Hindlimb muscle (tissue), 1 donor: ENCODE measurements around the gene CFAP161. TPM values are rescaled to one million over a fixed set of nuclear protein-coding genes. Genes with fewer than 3 reads are reported as not detected.
"Not testable (repeated sequence)": the region's sequence is repeated elsewhere in the genome, so short reads cannot be mapped to it uniquely, and the experiment has no call there.

Experiments
- DNase-seq: peaks from one replicate; pipeline ENCODE4 v3.0.0-alpha.2; 2013
- polyA plus RNA-seq: library from polyadenylated mRNA; unstranded; fragments of 120-200 nt; gene quantifications from one replicate; pipeline ENCODE4 v1.2.1, GENCODE V29; 2013; ENCODE audit not compliant: insufficient read length

The CFAP161 gene
- polyA plus RNA-seq, 1 donor = 0.32 TPM

DNA sequence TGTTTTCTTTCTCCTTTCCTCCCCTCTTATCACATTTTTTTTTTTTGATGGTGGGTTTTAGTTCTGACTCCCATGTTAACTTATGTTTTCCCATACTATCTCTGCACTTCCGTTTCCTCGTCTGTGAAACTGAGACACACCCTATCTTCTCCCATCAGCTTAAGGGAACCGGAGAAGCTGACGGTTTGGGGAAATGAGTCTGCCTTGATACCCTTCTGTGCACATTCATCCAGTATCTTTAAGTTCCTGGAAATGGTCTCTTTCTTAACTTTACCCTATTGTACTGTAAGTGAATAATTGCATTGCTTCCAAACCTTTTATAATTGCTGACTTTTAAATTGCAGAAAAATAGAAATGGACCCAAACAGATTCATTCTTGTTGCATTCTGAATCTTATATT, 26.2 kb upstream of the CFAP161 start:
- no peak for DNase-seq

DNA sequence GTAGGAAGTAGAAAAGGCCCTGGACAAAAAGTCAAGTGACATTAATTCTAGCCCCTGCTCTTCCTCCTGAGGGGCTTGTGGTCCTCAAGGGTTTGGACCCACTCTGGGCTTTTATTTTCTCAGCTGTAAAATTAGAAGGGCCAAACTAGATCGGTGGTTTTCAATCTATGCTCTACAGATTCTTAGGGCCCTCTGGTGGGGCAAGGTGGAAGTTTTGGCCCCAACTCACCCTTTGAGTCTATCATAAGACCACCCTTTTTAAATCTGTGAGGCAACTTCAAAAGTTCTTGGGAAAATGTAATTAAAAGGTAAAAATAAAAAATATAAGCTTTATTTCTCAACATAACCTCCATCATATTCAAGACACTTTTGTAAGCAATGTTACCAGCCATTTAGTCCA, 25.6 kb upstream of the CFAP161 start:
- DNase-seq = no peak

- DNase-seq = no peak
Measured at GRCh38 chr15:81111018-81111417, 23.1 kb upstream of the CFAP161 start.

DNA sequence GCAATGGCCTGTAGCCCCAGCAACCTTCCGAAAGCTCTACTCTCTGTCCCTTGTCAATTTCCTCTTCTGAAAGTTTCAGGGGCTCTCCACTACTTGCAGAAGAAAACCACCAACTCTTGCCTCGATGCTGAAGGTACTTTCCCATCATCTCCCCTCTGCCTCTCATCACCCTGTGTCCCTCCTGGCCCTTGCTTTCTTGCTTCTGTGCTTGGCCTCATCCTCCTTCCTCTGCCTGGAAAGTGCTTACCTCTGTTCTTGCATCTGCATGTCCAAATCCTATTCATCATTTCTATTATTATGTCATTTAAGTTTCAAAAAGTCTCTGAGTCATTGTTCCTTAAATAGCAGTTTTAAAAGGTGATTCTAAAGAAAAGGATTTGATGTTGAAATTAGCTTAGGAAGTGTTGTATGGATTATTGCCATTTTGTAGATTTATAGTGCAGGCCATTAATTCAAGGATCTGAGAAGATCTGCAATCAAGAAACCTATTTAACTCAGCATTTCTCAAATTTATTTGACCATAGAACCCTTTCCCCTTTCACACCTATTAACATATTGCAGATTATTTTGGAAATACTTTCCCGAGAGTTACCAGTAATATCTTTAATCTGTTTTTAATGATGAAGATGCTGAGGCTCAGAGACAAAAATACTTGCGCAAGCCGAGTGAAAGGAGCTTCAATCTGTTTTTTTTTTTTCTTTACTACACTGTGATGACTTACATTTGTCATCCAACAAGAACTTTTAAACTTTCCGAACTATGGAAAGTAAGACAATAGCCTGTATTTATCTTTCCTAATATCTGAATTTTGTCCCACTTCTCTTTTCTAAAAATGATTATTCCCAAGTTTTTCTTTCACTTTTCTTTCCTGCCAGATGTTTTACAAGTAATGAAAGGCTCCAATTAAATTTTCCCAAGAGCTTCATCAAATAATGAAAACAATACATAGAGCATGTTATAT, 22.3 kb upstream of the CFAP161 start:
- DNase-seq = no peak

DNA sequence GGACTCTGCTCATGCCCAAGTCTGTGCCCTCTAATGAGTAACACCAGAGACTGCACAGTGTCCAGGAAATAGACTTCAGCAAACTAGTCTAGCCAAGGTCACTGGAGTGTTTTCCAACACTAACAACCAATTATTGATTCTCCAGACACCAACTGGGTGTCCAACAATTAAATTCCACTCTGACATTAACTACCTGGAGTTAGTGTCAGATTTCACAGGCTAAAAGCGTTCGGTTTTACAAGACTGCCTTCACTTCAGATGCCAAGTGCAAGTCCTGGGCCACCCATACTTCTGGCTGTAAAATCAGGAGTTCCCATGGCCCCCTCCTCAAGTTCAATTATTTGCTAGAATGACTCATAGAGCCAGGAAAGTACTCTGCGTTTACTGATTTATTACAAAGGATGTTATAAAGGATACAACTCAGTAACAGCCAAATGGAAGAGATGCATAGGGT, 20.8 kb upstream of the CFAP161 start:
- no peak for DNase-seq

- DNase-seq = no peak
Measured at GRCh38 chr15:81113861-81114291, 20.2 kb upstream of the CFAP161 start.

DNA sequence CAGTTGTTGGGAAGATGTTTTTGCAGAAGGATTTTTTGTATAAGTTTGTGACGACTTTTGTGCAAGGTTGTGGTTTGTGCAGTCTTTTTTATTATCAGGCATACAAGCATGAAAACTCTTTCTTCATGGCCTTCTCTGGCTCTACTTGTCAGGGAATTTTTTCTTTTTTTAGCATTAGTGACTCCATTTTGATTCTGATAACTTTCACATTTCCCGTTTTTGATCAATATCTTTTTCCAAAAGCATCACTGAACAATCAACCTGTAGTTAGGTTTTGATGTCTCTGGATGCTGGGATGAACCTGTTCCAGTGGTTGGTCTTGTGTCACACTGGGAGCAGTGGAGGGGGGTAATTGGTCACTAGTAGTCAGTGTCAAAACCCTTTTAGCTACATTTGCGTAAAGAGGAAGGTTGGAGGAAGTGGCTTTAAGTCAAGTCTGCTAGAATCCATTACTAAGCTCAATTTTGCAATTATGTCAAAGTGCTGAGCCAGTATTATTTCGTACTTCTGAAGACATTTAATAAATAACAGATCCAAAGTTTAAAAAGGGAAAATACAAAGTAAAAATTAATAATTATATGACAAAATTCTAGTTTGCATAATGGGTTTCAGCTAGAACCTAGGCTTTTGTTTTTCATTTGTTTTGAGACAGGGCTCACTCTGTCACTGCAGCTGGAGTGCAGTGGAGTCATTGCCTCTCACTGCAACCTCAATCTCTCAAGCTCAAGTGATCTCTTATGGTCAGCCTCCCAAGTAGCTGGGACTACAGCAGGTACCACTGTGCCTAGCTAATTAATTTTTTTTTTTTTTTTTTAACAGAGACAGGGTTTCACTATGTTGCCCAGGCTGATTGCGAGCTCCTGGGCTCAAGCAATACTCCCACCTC, 18.8 kb upstream of the CFAP161 start:
- no peak for DNase-seq

- DNase-seq = no peak
Measured at GRCh38 chr15:81117136-81117535, 16.9 kb upstream of the CFAP161 start.

GRCh38 chr15:81117581-81117980, 16.5 kb upstream of the CFAP161 start:
- no peak for DNase-seq

DNA sequence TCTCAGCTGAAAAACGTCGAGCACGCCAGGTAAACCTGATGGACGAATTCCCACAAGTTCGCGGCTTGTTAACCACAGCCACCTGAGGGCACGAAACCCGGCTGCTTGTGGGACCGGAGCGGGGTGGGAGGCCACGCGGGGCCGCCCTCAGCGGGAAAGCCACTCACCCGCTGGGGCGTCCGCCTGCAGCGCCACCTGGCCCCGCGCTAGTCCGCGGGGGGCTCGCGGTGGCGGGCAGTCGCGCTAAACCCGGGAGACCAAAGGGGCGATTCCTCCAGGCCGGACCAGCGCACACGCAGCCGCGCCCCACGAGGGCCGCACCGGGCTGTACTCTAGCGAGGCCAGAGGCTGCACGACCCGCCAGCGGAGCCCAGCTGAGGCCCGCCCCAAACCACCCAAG, 15.7 kb upstream of the CFAP161 start:
- DNase-seq = no peak

- DNase-seq = no peak
Measured at GRCh38 chr15:81120069-81120468, 14.0 kb upstream of the CFAP161 start.

- DNase-seq = peak; percentile 53
Measured at GRCh38 chr15:81126892-81127291, 7.2 kb upstream of the CFAP161 start.

GRCh38 chr15:81141478-81141877, 7.4 kb downstream of the CFAP161 start:
- DNase-seq = not testable (repeated sequence)

GRCh38 chr15:81146006-81146405, 11.9 kb downstream of the CFAP161 start:
- DNase-seq = no peak

GRCh38 chr15:81146466-81146865, 12.4 kb downstream of the CFAP161 start:
- DNase-seq = no peak

GRCh38 chr15:81151389-81151788, 17.3 kb downstream of the CFAP161 start:
- no peak for DNase-seq

DNA sequence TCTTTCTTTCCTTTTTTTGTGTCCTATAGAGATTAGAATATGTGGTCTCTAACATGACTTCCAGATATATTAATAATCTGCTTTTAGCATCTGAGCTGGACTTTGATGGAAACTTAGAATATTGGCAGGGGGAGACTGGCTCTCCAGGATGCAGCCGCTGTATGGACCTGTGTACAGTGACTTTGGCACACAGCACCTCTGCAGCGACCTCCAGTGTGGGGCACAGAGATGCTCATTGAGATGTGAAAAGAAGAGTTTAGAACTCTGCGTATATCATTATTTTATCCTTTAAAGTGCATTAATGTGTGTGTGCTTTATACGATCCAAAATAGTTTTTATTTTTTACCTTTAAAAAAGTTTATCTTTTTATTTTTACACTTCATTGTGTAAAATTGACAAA, 18.3 kb downstream of the CFAP161 start:
- DNase-seq = no peak

DNA sequence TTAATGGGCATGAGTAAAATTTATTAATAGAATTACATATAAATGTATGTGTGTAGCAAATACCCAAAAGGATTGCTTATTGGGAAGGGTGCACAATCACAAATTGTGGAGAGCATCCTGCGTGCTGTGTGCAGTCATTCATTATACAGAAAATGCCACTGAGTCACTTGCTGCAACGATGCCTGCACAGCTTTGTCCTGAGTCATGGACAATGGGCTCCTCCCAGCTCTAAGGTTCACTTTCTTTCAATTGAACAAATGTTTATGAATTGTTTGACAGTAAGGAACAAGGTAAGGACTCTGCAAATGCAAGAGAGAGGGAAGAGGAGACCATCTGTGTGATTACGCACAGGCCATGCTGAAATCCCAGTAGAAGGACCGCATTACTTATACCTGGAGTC, 18.7 kb downstream of the CFAP161 start:
- DNase-seq = no peak

DNA sequence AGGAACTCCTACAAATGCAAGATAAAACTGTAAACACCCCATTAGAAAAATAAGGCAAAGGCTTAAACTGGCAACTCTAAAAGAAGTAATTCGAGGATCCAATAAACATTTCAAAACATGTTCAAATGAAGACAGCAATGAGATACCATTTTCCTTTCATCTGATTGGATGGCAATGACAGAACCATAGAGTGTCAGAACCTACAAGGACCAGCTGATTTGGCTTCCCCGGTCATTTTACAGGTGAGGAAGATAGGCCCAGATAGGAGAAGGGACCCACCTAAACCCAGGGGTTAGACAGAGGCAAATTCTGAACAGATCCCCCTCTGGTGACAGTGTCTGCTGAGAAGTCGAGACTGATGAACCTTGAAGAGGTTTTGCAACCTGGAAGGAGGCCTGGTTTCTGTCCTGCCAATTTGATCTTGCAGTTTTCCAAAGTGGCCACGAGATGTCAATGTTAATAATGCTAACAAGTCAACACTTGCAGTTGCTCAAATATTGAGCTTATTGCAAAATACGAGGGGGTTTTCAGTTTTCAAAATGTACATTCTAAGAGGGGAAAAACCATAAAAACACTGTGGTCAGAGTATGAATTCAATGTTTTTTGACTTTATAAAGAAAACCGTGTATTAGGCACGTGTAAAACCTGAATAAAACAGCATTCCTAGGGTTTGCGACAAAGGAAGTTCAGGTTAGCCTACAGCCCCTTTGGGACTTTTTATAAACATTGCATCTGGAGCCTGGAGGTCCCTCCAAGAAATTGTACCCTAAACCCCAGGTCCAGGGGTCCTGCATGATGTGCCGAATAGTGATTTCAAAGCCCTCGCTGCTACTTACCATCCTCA, 21.5 kb downstream of the CFAP161 start:
- DNase-seq = peak; percentile 55

GRCh38 chr15:81156324-81156723, 22.3 kb downstream of the CFAP161 start:
- no peak for DNase-seq

DNA sequence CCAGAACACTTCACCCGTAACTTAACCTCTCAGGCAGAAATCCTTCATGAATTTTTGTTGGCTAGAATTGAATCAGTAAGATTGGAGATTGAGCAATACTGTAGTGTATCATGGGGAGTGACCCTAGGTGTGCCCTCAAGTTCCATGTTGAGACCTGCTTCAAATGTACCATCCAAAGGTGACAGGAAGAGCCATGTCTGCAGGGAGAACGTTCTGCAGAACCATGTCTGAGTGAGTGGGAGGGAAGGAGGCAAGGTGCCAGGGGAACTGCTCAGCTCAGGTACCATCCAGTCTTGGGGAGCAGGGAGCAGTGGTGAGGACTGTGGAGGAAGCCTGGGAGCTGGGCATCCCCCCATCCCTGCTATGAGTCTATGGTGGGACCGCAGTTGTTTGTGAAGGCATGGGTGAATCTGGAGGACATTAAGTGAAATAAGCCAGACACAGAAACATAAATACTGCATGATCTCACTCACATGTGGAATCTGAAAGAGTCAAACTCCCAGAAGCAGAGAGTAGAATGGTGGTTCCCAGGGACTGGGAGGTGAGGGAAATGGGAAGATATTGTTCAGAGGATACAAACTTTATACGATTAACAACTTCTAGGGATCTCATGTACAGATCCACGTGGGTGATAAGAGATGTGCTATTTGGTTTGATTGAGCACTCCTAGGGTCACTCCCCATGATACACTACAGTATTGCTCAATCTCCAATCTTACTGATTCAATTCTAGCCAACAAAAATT, 23.3 kb downstream of the CFAP161 start:
- DNase-seq = no peak

- no peak for DNase-seq
Measured at GRCh38 chr15:81157939-81158223, 23.8 kb downstream of the CFAP161 start.
